Prostate gland (tissue), 2 donors: ENCODE measurements around the gene RSPH9.

ENCODE experiments used
- CTCF ChIP-seq, 4 experiments: fragments of 200-600 bp in 2 of 4; fragments of 450-650 bp in 2 of 4; sonication (generic) in 2 of 4; IDR thresholded peaks; 1 replicate in 3 of 4; 2 replicates in 1 of 4; pipeline ENCODE4 v1.5.1; 2016 to 2019; ENCODE audit warnings: antibody characterized with exemption in 4 of 4, mild to moderate bottlenecking in 2 of 4, moderate library complexity in 2 of 4
- POLR2A ChIP-seq: fragments of 450-650 bp; IDR thresholded peaks from one replicate; pipeline ENCODE4 v1.6.1; 2016; ENCODE audit warnings: antibody characterized with exemption, mild to moderate bottlenecking

- no peak for TF ChIP-seq CTCF (IDR thresholded peaks at IDR 0.05)
- no peak for TF ChIP-seq POLR2A
Observed at GRCh38 chr6:43613721-43614395, 31.0 kb upstream of the RSPH9 start.
